Common myeloid progenitor, CD34-positive (primary cell): ENCODE data around the gene RABGAP1.

ENCODE experiments used
- CTCF ChIA-PET: fragments of 350-600 bp; sonication (Branson Sonifier 250); formaldehyde crosslinking; loops from one replicate; lab custom pipeline; 2021; ENCODE audit warnings: antibody characterized with exemption; lab: Charles Lee
- POLR2A ChIA-PET: fragments of 350-600 bp; sonication (Branson Sonifier 250); formaldehyde crosslinking; loops from one replicate; lab custom pipeline; 2021; ENCODE audit warnings: antibody characterized with exemption; lab: Charles Lee
- DNase-seq, 3 donors: peaks; one replicate each; pipeline versions ENCODE4 v3.0.0 to v3.0.0-alpha.2; 2013
- H3K27ac ChIP-seq, 2 experiments: 1 replicate in 1 of 2; 2 replicates in 1 of 2; pipeline ENCODE4 v1.7.0; 2013; ENCODE audit warnings: inconsistent platforms in 2 of 2, low read length in 2 of 2, mild to moderate bottlenecking in 2 of 2, low read depth in 1 of 2, moderate library complexity in 1 of 2; ENCODE audit not compliant: severe bottlenecking in 2 of 2, insufficient read depth in 1 of 2, poor library complexity in 1 of 2
- H3K27me3 ChIP-seq, 5 experiments: replicated peaks in 2 of 5; 1 replicate in 3 of 5; 2 replicates in 2 of 5; pipeline versions ENCODE4 v1.6.1 to v1.7.0; 2013; ENCODE audit warnings: low read length in 4 of 5, mild to moderate bottlenecking in 2 of 5, moderate library complexity in 2 of 5, inconsistent platforms in 1 of 5; ENCODE audit not compliant: insufficient read depth in 5 of 5, control insufficient read depth in 4 of 5
- H3K36me3 ChIP-seq, 4 experiments: 1 replicate in 2 of 4; 2 replicates in 2 of 4; pipeline versions ENCODE4 v1.6.1 to v1.7.0; 2013; ENCODE audit warnings: low read length in 3 of 4, control low read depth in 1 of 4, mild to moderate bottlenecking in 1 of 4; ENCODE audit not compliant: control insufficient read depth in 4 of 4, insufficient read depth in 4 of 4
- H3K4me1 ChIP-seq, 4 experiments: 1 replicate in 3 of 4; 2 replicates in 1 of 4; pipeline versions ENCODE4 v1.6.1 to v1.7.1; 2013; ENCODE audit warnings: low read length in 3 of 4, mild to moderate bottlenecking in 3 of 4, control low read depth in 1 of 4, inconsistent platforms in 1 of 4, moderate library complexity in 1 of 4; ENCODE audit not compliant: control insufficient read depth in 4 of 4, insufficient read depth in 4 of 4; ENCODE audit errors: control extremely low read depth in 1 of 4
- H3K4me3 ChIP-seq, 7 experiments: 1 replicate in 4 of 7; 2 replicates in 3 of 7; pipeline versions ENCODE4 v1.5.1 to v1.7.0; 2013; ENCODE audit warnings: mild to moderate bottlenecking in 7 of 7, low read length in 6 of 7, moderate library complexity in 6 of 7, inconsistent platforms in 2 of 7, low read depth in 2 of 7, control low read depth in 1 of 7; ENCODE audit not compliant: insufficient read depth in 4 of 7, control insufficient read depth in 1 of 7; ENCODE audit errors: extremely low read depth in 1 of 7
- H3K9me3 ChIP-seq, 5 experiments: 1 replicate in 4 of 5; 2 replicates in 1 of 5; pipeline versions ENCODE4 v1.6.1 to v1.7.1; 2013; ENCODE audit warnings: low read length in 4 of 5, mild to moderate bottlenecking in 2 of 5, inconsistent platforms in 1 of 5, low read depth in 1 of 5, moderate library complexity in 1 of 5; ENCODE audit not compliant: control insufficient read depth in 4 of 5, insufficient read depth in 2 of 5; ENCODE audit errors: control extremely low read depth in 1 of 5
- WGBS: methylation state at CpG from one replicate; pipeline ENCODE4 v1.1.5; 2013; ENCODE audit not compliant: insufficient coverage; 5-methylcytosine and 5-hydroxymethylcytosine counted together

RABGAP1 gene

GRCh38 chr9:122988141-122988540, 47.3 kb downstream of the RABGAP1 start:
- Histone ChIP-seq H3K36me3 (peaks cover 8 to 42% (median 18%) of the 10 kb centered on the region in 4 experiments), H3K27me3 (no peaks in the 10 kb centered on the region), H3K4me1 (peaks cover 0 to 12% (median 0%) of the 10 kb centered on the region in 4 experiments), H3K9me3 (no peaks in the 10 kb centered on the region), H3K4me3 (no peak overlapping the region), H3K27ac (no peak overlapping the region)
- ChIA-PET POLR2A (no interaction called here), CTCF (interaction anchor here (1.1 to 1.6 kb wide), 3 partner anchors 20 to 57 kb away, joined by 3 read pairs; partner anchors contain the start of gene ZBTB26)
- WGBS = 100% methylated on average over 1 of the region's 2 CpGs
- no peak for DNase-seq

DNA sequence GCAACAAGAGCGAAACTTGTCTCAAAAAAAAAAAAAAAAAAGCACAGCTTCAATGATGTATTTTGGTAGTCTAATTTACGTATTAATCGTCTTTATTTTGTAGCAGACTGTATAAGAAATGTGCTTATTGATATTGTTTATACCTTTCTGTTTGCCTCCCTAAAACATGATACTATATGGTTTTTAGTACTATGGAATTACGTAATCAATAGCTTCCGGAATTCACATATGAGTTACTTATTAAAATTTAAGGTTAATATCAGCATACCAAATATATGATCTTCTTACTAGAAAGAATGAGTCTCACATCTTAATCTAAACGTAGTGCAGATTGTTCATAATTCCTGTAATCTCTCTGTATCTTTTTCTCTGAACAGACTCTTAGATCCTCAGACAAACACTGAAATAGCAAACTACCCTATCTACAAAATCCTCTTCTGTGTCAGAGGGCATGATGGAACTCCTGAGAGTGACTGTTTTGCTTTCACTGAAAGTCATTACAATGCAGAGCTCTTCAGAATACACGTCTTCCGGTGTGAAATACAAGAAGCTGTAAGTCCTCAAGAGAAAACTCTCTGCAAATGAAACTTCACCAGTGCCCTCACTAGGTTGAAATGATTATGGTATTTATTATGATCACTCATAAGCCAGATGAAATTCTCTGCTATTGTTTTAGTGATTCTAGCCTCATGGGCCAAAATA, 48.3 kb downstream of the RABGAP1 start:
- WGBS = no CpG with 5 or more reads among the region's 8 CpGs
- peak overlapping the region in 1 of 2 experiments; percentile 76 for H3K27ac ChIP-seq
- H3K27me3 ChIP-seq = no peaks in the 10 kb centered on the region
- peak overlapping the region in 1 of 7 experiments; percentile 57 for H3K4me3 ChIP-seq
- peaks cover 8 to 42% (median 18%) of the 10 kb centered on the region in 4 experiments for H3K36me3 ChIP-seq
- H3K9me3 ChIP-seq = no peaks in the 10 kb centered on the region
- peaks cover 0 to 12% (median 0%) of the 10 kb centered on the region in 4 experiments for H3K4me1 ChIP-seq
- peak; percentile 38 to 74 (median 70) for DNase-seq
- POLR2A ChIA-PET = interaction anchor here (0.6 kb wide), 2 partner anchors 75 to 88 kb away, joined by 3 to 4 read pairs; no protein-coding TSS in a partner anchor
- CTCF ChIA-PET = interaction anchor here (0.7 to 1.6 kb wide), 9 partner anchors 20 to 177 kb away, joined by 3 to 4 read pairs (median 3); partner anchors contain the start of genes GPR21, RABGAP1, ZBTB26 and ZBTB6

DNA sequence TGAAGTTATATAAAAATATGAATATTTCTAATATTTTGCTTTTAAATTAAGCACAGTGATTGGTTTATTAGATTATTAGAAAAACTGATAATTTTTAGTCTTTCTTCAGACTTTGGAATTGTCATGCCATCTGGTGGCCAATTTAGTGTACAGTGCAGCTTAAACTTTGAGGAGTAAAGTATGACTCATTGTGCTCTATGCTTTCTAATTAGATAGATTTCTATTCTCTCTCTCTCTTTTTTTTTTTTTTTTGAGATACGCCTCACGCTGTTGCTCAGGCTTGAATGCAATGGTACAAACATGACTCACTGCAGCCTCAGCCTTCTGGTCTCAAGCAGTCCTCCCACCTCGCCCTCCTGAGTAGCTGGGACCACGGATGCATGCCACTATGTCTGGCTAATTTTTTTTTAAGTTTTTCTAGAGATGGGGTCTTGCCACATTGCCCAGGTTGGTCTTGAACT, 50.6 kb downstream of the RABGAP1 start:
- H3K9me3 ChIP-seq = no peaks in the 10 kb centered on the region
- no peak overlapping the region for H3K4me3 ChIP-seq
- DNase-seq = peak; percentile 86 to 95 (median 93)
- H3K36me3 ChIP-seq = peaks cover 4 to 29% (median 12%) of the 10 kb centered on the region in 4 experiments
- H3K27ac ChIP-seq = no peak overlapping the region
- POLR2A ChIA-PET = interaction anchor here (0.6 to 1.2 kb wide), 6 partner anchors 10 to 644 kb away, joined by 3 to 10 read pairs (median 4); no protein-coding TSS in a partner anchor
- H3K4me1 ChIP-seq = peaks cover 0 to 12% (median 0%) of the 10 kb centered on the region in 4 experiments
- no peaks in the 10 kb centered on the region for H3K27me3 ChIP-seq
- CTCF ChIA-PET = interaction anchor here (0.6 to 1.6 kb wide), 21 partner anchors 9 to 492 kb away, joined by 3 to 11 read pairs (median 4); partner anchors contain the start of gene ZBTB6
- WGBS = 100% methylated on average over 2 of the region's 4 CpGs

DNA sequence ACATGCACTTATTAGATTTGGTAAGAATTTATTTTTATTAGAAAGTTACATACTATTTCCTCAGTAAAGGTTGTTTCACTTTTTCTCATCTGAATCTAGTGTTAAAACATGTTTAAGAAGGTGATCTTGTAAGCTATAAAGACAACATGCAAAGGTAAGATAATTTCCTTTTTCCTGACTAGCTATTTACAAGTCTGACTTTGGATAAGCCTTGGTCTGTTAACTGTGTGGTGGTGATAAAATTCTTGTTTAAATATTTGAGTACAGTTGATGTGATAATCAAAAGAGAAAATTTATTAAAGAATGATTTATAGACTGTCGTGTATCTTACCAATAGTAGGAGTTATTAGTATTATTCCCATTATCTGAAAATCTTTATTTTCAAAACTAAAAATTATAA, 55.8 kb downstream of the RABGAP1 start:
- peaks cover 0 to 7% (median 0%) of the 10 kb centered on the region in 4 experiments for H3K4me1 ChIP-seq
- H3K36me3 ChIP-seq = peaks cover 0 to 28% (median 11%) of the 10 kb centered on the region in 4 experiments
- ChIA-PET POLR2A (no interaction called here), CTCF (interaction anchor here (0.9 to 2.5 kb wide), 2 partner anchors 38 to 161 kb away, joined by 3 to 5 read pairs; no protein-coding TSS in a partner anchor)
- WGBS = no CpG with 5 or more reads among the region's 1 CpG
- peak overlapping the region in 1 of 2 experiments; percentile 29 for H3K27ac ChIP-seq
- DNase-seq = no peak
- H3K27me3 ChIP-seq = no peaks in the 10 kb centered on the region
- no peaks in the 10 kb centered on the region for H3K9me3 ChIP-seq
- H3K4me3 ChIP-seq = no peak overlapping the region

DNA sequence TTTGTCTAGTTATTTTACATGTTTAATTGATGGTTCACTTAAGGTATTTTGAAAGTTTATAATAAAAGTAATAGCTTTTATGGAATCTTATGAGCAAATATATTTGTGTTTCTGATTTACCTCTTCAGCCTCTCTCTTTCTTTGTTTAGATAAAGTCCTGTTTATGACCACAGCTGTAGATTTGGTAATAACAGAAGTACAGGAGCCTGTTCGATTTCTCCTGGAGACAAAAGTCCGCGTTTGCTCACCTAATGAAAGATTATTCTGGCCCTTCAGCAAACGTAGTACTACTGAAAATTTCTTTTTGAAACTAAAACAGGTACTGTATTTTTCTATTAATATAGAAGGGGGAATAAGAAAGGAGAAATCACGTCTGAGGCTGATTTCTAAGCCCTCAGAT, 57.6 kb downstream of the RABGAP1 start:
- Histone ChIP-seq H3K27ac (no peak overlapping the region), H3K4me1 (peaks cover 0 to 17% (median 8%) of the 10 kb centered on the region in 4 experiments), H3K4me3 (no peak overlapping the region), H3K9me3 (no peaks in the 10 kb centered on the region), H3K27me3 (no peaks in the 10 kb centered on the region), H3K36me3 (peaks cover 0 to 28% (median 10%) of the 10 kb centered on the region in 4 experiments)
- POLR2A ChIA-PET = no interaction called here
- no CpG with 5 or more reads among the region's 5 CpGs for WGBS
- CTCF ChIA-PET = no interaction called here
- DNase-seq = no peak

DNA sequence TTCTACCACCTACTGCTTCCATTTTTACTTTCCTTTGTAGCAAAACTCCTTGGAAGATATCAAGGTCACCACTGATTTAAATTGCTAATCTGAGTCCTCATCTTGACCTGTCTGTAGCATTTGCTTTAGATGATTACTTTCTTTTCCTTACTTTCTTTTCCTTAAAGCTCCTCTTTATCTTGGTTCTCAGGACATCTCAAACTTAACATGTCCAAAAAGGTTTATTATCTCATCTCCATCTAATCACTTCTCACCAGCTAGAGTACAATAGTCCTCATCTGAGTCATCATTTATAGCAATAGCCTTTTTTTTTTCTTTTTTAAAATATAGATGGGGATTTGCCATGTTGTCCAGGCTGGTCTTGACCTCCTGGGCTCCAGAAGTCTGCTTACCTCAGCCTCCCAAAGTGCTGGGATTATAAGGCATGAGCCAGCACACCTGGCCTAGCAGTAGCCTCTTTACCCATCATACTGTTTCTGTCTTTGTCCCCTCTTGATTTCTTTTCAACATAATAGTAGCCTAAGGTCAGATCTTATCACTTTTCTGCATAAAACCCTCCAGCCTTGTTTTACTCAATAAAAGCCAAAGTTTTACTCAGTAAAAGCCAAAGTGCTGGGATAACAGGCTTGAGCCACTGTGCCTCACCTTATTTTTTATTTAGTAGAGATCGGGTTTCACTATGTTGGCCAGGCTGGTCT, 59.7 kb downstream of the RABGAP1 start:
- POLR2A ChIA-PET = no interaction called here
- WGBS = 100% methylated on average over 1 of the region's 1 CpG

More for the DNA sequence above, 59.7 kb downstream of the RABGAP1 start:
- no peaks in the 10 kb centered on the region for H3K27me3 ChIP-seq
- no peak overlapping the region for H3K27ac ChIP-seq
- peaks cover 0 to 28% (median 10%) of the 10 kb centered on the region in 4 experiments for H3K36me3 ChIP-seq
- peaks cover 0 to 25% (median 9%) of the 10 kb centered on the region in 4 experiments for H3K4me1 ChIP-seq
- CTCF ChIA-PET = interaction anchor here (0.8 to 1.2 kb wide), 2 partner anchors 10 to 21 kb away, joined by 3 read pairs; no protein-coding TSS in a partner anchor
- H3K9me3 ChIP-seq = no peaks in the 10 kb centered on the region
- no peak overlapping the region for H3K4me3 ChIP-seq
- no peak for DNase-seq
